ENCODE measurements around the gene NDUFB10.
"Not testable (repeated sequence)": the region's sequence is repeated elsewhere in the genome, so short reads cannot be mapped to it uniquely, and the experiment has no call there.

The NDUFB10 gene

DNA sequence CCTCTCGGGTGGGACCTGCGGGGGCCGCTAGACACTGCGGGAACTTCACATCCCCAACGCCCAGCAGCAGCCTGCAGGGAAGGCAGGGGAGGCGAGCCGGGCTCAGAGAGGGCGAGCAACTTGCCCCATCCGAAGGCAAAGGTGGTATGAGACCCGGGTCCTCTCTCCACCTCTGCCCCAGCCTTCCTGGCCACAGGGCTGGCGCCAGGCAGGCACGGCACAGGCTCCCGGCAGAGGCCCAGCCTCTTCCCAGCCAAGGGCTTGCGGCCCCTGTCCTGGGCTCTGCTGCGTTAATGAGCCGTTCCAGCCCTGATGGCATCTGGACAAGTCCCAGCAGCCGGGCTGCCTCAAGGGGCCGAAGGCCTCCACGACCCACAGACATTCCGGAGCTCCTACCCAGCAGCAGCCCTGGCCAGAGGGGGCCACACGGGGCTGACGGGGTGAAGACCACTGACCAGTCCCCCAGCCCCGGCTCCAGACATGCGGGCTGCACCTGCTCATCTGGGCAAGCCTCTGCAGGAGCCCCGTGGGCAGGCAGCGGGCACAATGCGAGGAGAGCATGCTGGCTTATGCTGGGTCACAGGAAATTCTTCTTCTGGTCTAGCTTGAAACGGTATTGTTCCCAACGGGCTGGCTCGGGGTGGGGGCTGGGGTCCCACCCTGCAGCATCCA lies 39.9 kb upstream of the NDUFB10 start:
- TF ChIP-seq CTCF (IDR thresholded peaks at IDR 0.05; ENCODE audit: low read depth, low read length), result no peak
- H3K4me3 ChIP-seq (ENCODE audit: low read depth, low read length), result no peak overlapping the region

DNA sequence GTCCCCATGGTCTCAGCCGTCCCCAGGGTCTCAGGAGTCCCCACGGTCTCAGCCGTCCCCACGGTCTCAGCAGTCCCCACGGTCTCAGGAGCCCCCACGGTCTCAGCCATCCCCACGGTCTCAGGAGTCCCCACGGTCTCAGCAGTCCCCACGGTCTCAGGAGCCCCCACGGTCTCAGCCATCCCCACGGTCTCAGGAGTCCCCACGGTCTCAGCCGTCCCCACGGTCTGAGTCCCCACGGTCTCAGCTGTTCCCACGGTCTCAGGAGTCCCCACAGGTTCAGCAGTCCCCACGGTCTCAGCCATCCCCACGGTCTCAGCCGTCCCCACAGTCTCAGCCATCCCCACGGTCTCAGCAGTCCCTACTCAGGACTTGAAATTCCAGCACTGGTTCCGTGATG lies 39.2 kb upstream of the NDUFB10 start:
- not testable (repeated sequence) for H3K4me3 ChIP-seq (ENCODE audit: low read depth, low read length)

- TF ChIP-seq CTCF (IDR thresholded peaks at IDR 0.05; ENCODE audit: low read depth, low read length), result no peak
- H3K4me3 ChIP-seq (ENCODE audit: low read depth, low read length), result no peak overlapping the region
Measured at GRCh38 chr16:1920727-1921171, 38.6 kb upstream of the NDUFB10 start.

DNA sequence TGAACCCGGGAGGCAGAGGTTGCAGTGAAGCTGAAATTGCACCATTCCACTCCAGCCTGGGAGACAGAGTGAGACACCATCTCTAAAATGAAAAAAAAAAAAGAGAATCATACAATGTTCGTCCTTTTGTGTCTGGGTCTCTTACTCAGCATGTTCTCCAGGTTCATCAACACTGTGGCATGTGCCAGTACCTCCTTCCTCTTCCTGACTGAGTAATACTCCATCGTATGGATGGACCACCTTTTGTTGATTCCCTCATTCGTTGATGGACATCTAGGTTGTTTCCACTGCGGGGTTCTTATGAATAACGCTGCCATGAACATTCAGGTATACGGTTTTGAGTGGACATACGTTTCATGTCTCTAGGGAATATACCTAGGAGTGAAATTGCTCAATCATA lies 37.0 kb upstream of the NDUFB10 start:
- no peak for TF ChIP-seq CTCF (IDR thresholded peaks at IDR 0.05; ENCODE audit: low read depth, low read length)
- H3K4me3 ChIP-seq (ENCODE audit: low read depth, low read length), result no peak overlapping the region

- TF ChIP-seq CTCF (IDR thresholded peaks at IDR 0.05; ENCODE audit: low read depth, low read length), result no peak
Measured at GRCh38 chr16:1923299-1924034, 35.9 kb upstream of the NDUFB10 start.

GRCh38 chr16:1924095-1924494 lies 35.2 kb upstream of the NDUFB10 start:
- H3K4me3 ChIP-seq (ENCODE audit: low read depth, low read length), result no peak overlapping the region
- no peak for TF ChIP-seq CTCF (IDR thresholded peaks at IDR 0.05; ENCODE audit: low read depth, low read length)

More at GRCh38 chr16:1923299-1924034, 35.9 kb upstream of the NDUFB10 start:
- no peak overlapping the region for H3K4me3 ChIP-seq (ENCODE audit: low read depth, low read length)

- no peak for TF ChIP-seq CTCF (IDR thresholded peaks at IDR 0.05; ENCODE audit: low read depth, low read length)
- no peak overlapping the region for H3K4me3 ChIP-seq (ENCODE audit: low read depth, low read length)
Measured at GRCh38 chr16:1926271-1926670, 33.1 kb upstream of the NDUFB10 start.
